K562 (cell line): ENCODE results near the gene MGAT1. TPM values are rescaled to one million over a fixed set of nuclear protein-coding genes. Genes with fewer than 3 reads are reported as not detected.

Source experiments
- ATAC-seq: fragments of 200-7000 bp; cut with Tn5 transposase; 3 replicates; pipeline ENCODE4 v1.9.1; 2020; ENCODE audit warnings: moderate library complexity
- BruUV-seq: library from RNA; stranded (reverse); fragments of 400-500 nt; replicated peaks from 2 replicates; lab custom pipeline; 2021; lab: Mats Ljungman, UMichigan
- CTCF ChIA-PET: fragments of 300-600 bp; formaldehyde crosslinking; extraction: SDS; loops from one replicate; lab custom pipeline; 2021; ENCODE audit warnings: low intra/inter-chr PET ratio; lab: Yijun Ruan, JAX
- POLR2A ChIA-PET: fragments of 300-600, 350-650 bp; sonication (Branson Sonifier 250); formaldehyde crosslinking; extraction: SDS; loops from one replicate; lab custom pipeline; 2021; ENCODE audit warnings: antibody characterized with exemption, inconsistent platforms; lab: Yijun Ruan, JAX
- DNase-seq, 4 experiments: peaks; one replicate each; pipeline versions ENCODE4 v3.0.0 to v3.0.0-alpha.2; 2011 to 2018; ENCODE audit warnings: low spot score in 3 of 4, mixed read lengths in 3 of 4; ENCODE audit errors: extremely low read depth in 1 of 4
- FAIRE-seq: peaks from 2 replicates; lab custom pipeline; 2011; peaks lifted over from hg19 to GRCh38; lab: Jason Lieb, UNC
- H2AFZ ChIP-seq: 2 replicates; pipeline ENCODE4 v1.6.0; 2011; ENCODE audit warnings: low read depth, low read length, control low read depth, inconsistent platforms
- H3K27ac ChIP-seq: fragments of 200-600 bp; 3 replicates; pipeline ENCODE4 v1.8.0; 2011; ENCODE audit warnings: low read depth, mild to moderate bottlenecking, control low read depth, inconsistent platforms, low read length, moderate library complexity, mixed read lengths; ENCODE audit errors: extremely low read depth
- H3K27me3 ChIP-seq, 2 experiments: fragments of 300-600 bp in 1 of 2; 2 replicates in 1 of 2; 3 replicates in 1 of 2; pipeline versions ENCODE4 v1.6.0 to v1.8.0; 2011; ENCODE audit warnings: inconsistent platforms in 2 of 2, low read length in 2 of 2, mild to moderate bottlenecking in 1 of 2, mixed read lengths in 1 of 2, moderate library complexity in 1 of 2; ENCODE audit not compliant: control insufficient read depth in 2 of 2, insufficient read depth in 2 of 2
- H3K36me3 ChIP-seq: fragments of 300-600 bp; 3 replicates; pipeline ENCODE4 v1.8.0; 2011; ENCODE audit warnings: mild to moderate bottlenecking, low read length, inconsistent platforms; ENCODE audit not compliant: control insufficient read depth, insufficient read depth
- H3K4me1 ChIP-seq, 2 experiments: fragments of 200-600 bp in 1 of 2; replicated peaks in 1 of 2; 2 replicates in 1 of 2; 3 replicates in 1 of 2; pipeline versions ENCODE4 v1.5.1 to v1.8.0; 2011; ENCODE audit warnings: inconsistent platforms in 2 of 2, low read length in 2 of 2, mild to moderate bottlenecking in 1 of 2, mixed read lengths in 1 of 2, moderate library complexity in 1 of 2; ENCODE audit not compliant: control insufficient read depth in 2 of 2, insufficient read depth in 2 of 2
- H3K4me2 ChIP-seq: 2 replicates; pipeline ENCODE4 v1.6.1; 2011; ENCODE audit warnings: low read length, control low read depth, inconsistent platforms, mixed read lengths; ENCODE audit not compliant: insufficient read depth
- H3K4me3 ChIP-seq: fragments of 200-600 bp; sonication (generic), shearing (Covaris generic); 2 replicates; pipeline ENCODE4 v1.5.1; 2016; ENCODE audit warnings: control low read depth, inconsistent platforms
- H3K79me2 ChIP-seq: fragments of 200-600 bp; 3 replicates; pipeline ENCODE4 v1.8.0; 2011; ENCODE audit warnings: low read length, inconsistent platforms; ENCODE audit not compliant: control insufficient read depth, insufficient read depth
- H3K9ac ChIP-seq, 2 experiments: 2 replicates each; pipeline versions ENCODE4 v1.6.0 to v1.6.1; 2011; ENCODE audit warnings: low read depth in 2 of 2, low read length in 2 of 2, control low read depth in 1 of 2, inconsistent platforms in 1 of 2, mild to moderate bottlenecking in 1 of 2, mixed read lengths in 1 of 2; ENCODE audit not compliant: insufficient read depth in 1 of 2
- H3K9me1 ChIP-seq: one replicate; pipeline ENCODE4 v1.6.0; 2011; ENCODE audit warnings: inconsistent platforms, mild to moderate bottlenecking, low read length, moderate library complexity; ENCODE audit not compliant: control insufficient read depth, insufficient read depth
- H3K9me3 ChIP-seq: replicated peaks from 2 replicates; pipeline ENCODE4 v1.5.1; 2011; ENCODE audit warnings: low read depth, low read length, inconsistent platforms; ENCODE audit not compliant: control insufficient read depth, insufficient read depth
- H4K20me1 ChIP-seq: replicated peaks from 2 replicates; pipeline ENCODE4 v1.6.1; 2011; ENCODE audit warnings: low read length, inconsistent platforms, mixed read lengths; ENCODE audit not compliant: control insufficient read depth, insufficient read depth
- ARID2 ChIP-seq: fragments of 450-650 bp; IDR thresholded peaks from 2 replicates; pipeline ENCODE4 v1.6.1; 2017; ENCODE audit warnings: antibody characterized with exemption, mild to moderate bottlenecking
- C11orf30 ChIP-seq: fragments of 450-650 bp; IDR thresholded peaks from 2 replicates; pipeline ENCODE4 v1.6.1; 2016; ENCODE audit warnings: low read depth, mild to moderate bottlenecking
- CC2D1A ChIP-seq: fragments of 450-650 bp; IDR thresholded peaks from 2 replicates; pipeline ENCODE4 v1.6.1; 2017; ENCODE audit warnings: mild to moderate bottlenecking
- HOXB6 ChIP-seq: fragments of 250-450 bp; sonication (Bioruptor Pico); IDR thresholded peaks from 2 replicates; pipeline ENCODE4 v1.5.1; 2022; ENCODE audit warnings: mild to moderate bottlenecking, borderline replicate concordance
- KAT7 ChIP-seq: sonication (generic); formaldehyde crosslinking; IDR thresholded peaks from 2 replicates; pipeline ENCODE4 v1.8.0; 2022; ENCODE audit warnings: missing genetic modification reagents, mild to moderate bottlenecking, borderline replicate concordance
- L3MBTL2 ChIP-seq: fragments of 450-650 bp; IDR thresholded peaks from 2 replicates; pipeline ENCODE4 v1.6.1; 2016; ENCODE audit warnings: mild to moderate bottlenecking, moderate library complexity
- MAFG ChIP-seq: fragments of 450-650 bp; conservative IDR thresholded peaks from 2 replicates; pipeline ENCODE4 v1.6.1; 2016; ENCODE audit warnings: missing genetic modification characterization, missing compliant biosample characterization
- MTA2 ChIP-seq: fragments of 450-650 bp; IDR thresholded peaks from 2 replicates; pipeline ENCODE4 v1.6.1; 2016; ENCODE audit warnings: low read depth
- NELFE ChIP-seq: IDR thresholded peaks from 2 replicates; pipeline ENCODE4 v1.6.1; 2011; ENCODE audit warnings: mild to moderate bottlenecking; ENCODE audit not compliant: insufficient read depth, insufficient read length
- NFE2 ChIP-seq: IDR thresholded peaks from 2 replicates; pipeline ENCODE4 v1.6.1; 2014; ENCODE audit warnings: antibody characterized with exemption, low read depth
- NFIX ChIP-seq: fragments of 250-450 bp; sonication (Bioruptor Pico); IDR thresholded peaks from 2 replicates; pipeline ENCODE4 v1.4.0; 2020; ENCODE audit warnings: low read depth, mild to moderate bottlenecking, moderate library complexity
- NR2F6 ChIP-seq: fragments of 450-650 bp; formaldehyde crosslinking; IDR thresholded peaks from 2 replicates; pipeline ENCODE4 v1.4.0; 2020; ENCODE audit warnings: mild to moderate bottlenecking
- SMAD4 ChIP-seq: fragments of 250-450 bp; sonication (Bioruptor Pico); conservative IDR thresholded peaks from 2 replicates; pipeline ENCODE4 v1.8.0; 2021; ENCODE audit warnings: inconsistent platforms, mild to moderate bottlenecking, moderate library complexity
- SRSF9 ChIP-seq: fragments of 200-400 bp; formaldehyde crosslinking; IDR thresholded peaks from 2 replicates; pipeline ENCODE4 v1.6.1; 2017; ENCODE audit warnings: low read depth, low read length, borderline replicate concordance
- ZNF316 ChIP-seq: fragments of 450-650 bp; IDR thresholded peaks from 2 replicates; pipeline ENCODE4 v1.6.1; 2016
- WGBS: fragments of 100-300 bp; shearing (Covaris generic); methylation state at CpG from one replicate; pipeline ENCODE4 v1.1.6; 2016; ENCODE audit warnings: low coverage, mixed read lengths; ENCODE audit not compliant: insufficient coverage; ENCODE audit errors: missing lambda C conversion rate; 5-methylcytosine and 5-hydroxymethylcytosine counted together
- in situ Hi-C: fragments of 300-500 bp; cut with MboI; formaldehyde crosslinking; loops from 4 replicates; pipeline ENCODE4 v1.15.0; 2018; ENCODE audit warnings: inconsistent platforms, mixed read lengths
- intact Hi-C: fragments of 100-400 bp; cut with micrococcal nuclease; formaldehyde crosslinking; loops from 2 replicates; pipeline ENCODE4 v1.14.2; 2022
- polyA plus RNA-seq, 8 experiments: library from polyadenylated mRNA; depleted of rRNA in 4 of 8; stranded (reverse) in 5 of 8; unstranded in 3 of 8; fragments of >200 nt; fragmentation: Nextera tagmentation in 2 of 8; fragmentation: Illumina TruSeq in 1 of 8; extraction: Ambion mirVana in 2 of 8; extraction: Trizol in 1 of 8; gene quantifications; 2 replicates each; pipeline versions ENCODE4 v1.2.1 to v1.2.3, GENCODE V29; 2011 to 2014; ENCODE audit warnings: inconsistent platforms in 1 of 8, missing spikeins in 1 of 8
- total RNA-seq, 7 experiments: library from RNA; depleted of rRNA in 6 of 7; stranded (reverse); fragments of >200 nt in 6 of 7; fragmentation: Illumina TruSeq in 2 of 7; extraction: Trizol in 2 of 7; gene quantifications; 2 replicates each; pipeline versions ENCODE4 v1.2.1 to v1.2.3, GENCODE V29; 2011 to 2021; ENCODE audit warnings: low replicate concordance in 1 of 7
- TF ChIP-seq, protein P1 (sequence below): sonication (generic); formaldehyde crosslinking; IDR thresholded peaks from 2 replicates; pipeline ENCODE4 v1.9.0; 2022; ENCODE audit warnings: mild to moderate bottlenecking, missing genetic modification reagents
- TF ChIP-seq, protein P2 (sequence below): fragments of 250-450 bp; sonication (Bioruptor Pico); IDR thresholded peaks from 2 replicates; pipeline ENCODE4 v1.4.0; 2020; ENCODE audit warnings: mild to moderate bottlenecking, moderate library complexity

MGAT1 gene
- total and polyA plus RNA-seq, 9 of the 15 experiments (the other 6 are each of a cell fraction or from before 2014, with no cell fraction given): 3.9 to 82.7 (median 44.5) TPM

- ATAC-seq: no peak
- Histone ChIP-seq H3K9me1 (no peaks in the 10 kb centered on the region), H3K9me3 (peaks cover 5% of the 10 kb centered on the region; the same call in 1 of the 2 replicates), H3K4me1 (no peaks in the 10 kb centered on the region), H3K27me3 (no peaks in the 10 kb centered on the region), H4K20me1 (no peaks in the 10 kb centered on the region), H3K36me3 (no peaks in the 10 kb centered on the region), H3K4me3 (no peak overlapping the region), H3K79me2 (no peaks in the 10 kb centered on the region), H3K27ac (no peak overlapping the region), H2AFZ (no peak overlapping the region), H3K4me2 (no peak overlapping the region)
- in situ Hi-C loops (no loop called here), intact Hi-C loops (no loop called here)
- no TSS peak for BruUV-seq
- CTCF ChIA-PET: no interaction called here
- WGBS: 45% methylated on average over 3 of the region's 3 CpGs
- no peak for FAIRE-seq
- no peak for DNase-seq
- peak; percentile 14; the same call in 1 of the 2 replicates for TF ChIP-seq NFE2
- TF ChIP-seq C11orf30: peak; percentile 18; the same call in 1 of the 2 replicates
- TF ChIP-seq SMAD4 (CRISPR knock-in tag): no peak
- TF ChIP-seq ZNF316: peak; percentile 69
- TF ChIP-seq MAFG (tag): peak; percentile 48
- TF ChIP-seq, all 486 proteins: peak for 4
- H3K9ac ChIP-seq: no peak overlapping the region
- POLR2A ChIA-PET: no interaction called here
Measured at GRCh38 chr5:180769821-180770220, 32.8 kb downstream of the MGAT1 start.

- CTCF ChIA-PET: no interaction called here
- H3K9me3 ChIP-seq: no peaks in the 10 kb centered on the region; the same call in 1 of the 2 replicates
- TF ChIP-seq NR2F6 (CRISPR knock-in tag) (no peak), L3MBTL2 (no peak), NELFE (no peak), SRSF9 (no peak), CC2D1A (no peak), MTA2 (no peak), ARID2 (no peak), HOXB6 (no peak), KAT7 (CRISPR knock-in tag) (no peak), NFIX (no peak)
- TF ChIP-seq, protein P1, sequence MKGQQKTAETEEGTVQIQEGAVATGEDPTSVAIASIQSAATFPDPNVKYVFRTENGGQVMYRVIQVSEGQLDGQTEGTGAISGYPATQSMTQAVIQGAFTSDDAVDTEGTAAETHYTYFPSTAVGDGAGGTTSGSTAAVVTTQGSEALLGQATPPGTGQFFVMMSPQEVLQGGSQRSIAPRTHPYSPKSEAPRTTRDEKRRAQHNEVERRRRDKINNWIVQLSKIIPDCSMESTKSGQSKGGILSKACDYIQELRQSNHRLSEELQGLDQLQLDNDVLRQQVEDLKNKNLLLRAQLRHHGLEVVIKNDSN: no peak
- TF ChIP-seq, protein P2, sequence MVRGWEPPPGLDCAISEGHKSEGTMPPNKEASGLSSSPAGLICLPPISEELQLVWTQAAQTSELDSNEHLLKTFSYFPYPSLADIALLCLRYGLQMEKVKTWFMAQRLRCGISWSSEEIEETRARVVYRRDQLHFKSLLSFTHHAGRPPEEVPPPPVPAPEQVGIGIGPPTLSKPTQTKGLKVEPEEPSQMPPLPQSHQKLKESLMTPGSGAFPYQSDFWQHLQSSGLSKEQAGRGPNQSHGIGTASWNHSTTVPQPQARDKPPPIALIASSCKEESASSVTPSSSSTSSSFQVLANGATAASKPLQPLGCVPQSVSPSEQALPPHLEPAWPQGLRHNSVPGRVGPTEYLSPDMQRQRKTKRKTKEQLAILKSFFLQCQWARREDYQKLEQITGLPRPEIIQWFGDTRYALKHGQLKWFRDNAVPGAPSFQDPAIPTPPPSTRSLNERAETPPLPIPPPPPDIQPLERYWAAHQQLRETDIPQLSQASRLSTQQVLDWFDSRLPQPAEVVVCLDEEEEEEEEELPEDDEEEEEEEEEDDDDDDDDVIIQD (CRISPR knock-in tag): no peak
Measured at GRCh38 chr5:180755601-180756000, 47.0 kb downstream of the MGAT1 start.

More at GRCh38 chr5:180755601-180756000, 47.0 kb downstream of the MGAT1 start:
- Histone ChIP-seq H3K9ac (no peak overlapping the region), H3K4me3 (no peak overlapping the region), H3K9me1 (no peaks in the 10 kb centered on the region), H3K4me1 (no peaks in the 10 kb centered on the region), H3K27me3 (0 out of 5 replicates have a peak, but pooled peaks cover 2 to 13% of the 10 kb centered on the region in 2 experiments), H3K4me2 (no peak overlapping the region), H2AFZ (no peak overlapping the region), H4K20me1 (no peaks in the 10 kb centered on the region), H3K79me2 (no peaks in the 10 kb centered on the region), H3K27ac (no peak overlapping the region), H3K36me3 (no peaks in the 10 kb centered on the region)
- intact Hi-C loops (no loop called here), in situ Hi-C loops (no loop called here)
- ATAC-seq (no peak), DNase-seq (no peak), FAIRE-seq (no peak)
- 0% methylated on average over 2 of the region's 2 CpGs for WGBS
- BruUV-seq: no TSS peak
- POLR2A ChIA-PET: no interaction called here
